DMS 273 (cell line): ENCODE measurements around the gene ARHGAP22.

Experiments
- DNase-seq: peaks from one replicate; lab custom pipeline; 2025; ENCODE audit not compliant: unreplicated experiment; lab: John Stamatoyannopoulos, UW

Gene ARHGAP22

DNA sequence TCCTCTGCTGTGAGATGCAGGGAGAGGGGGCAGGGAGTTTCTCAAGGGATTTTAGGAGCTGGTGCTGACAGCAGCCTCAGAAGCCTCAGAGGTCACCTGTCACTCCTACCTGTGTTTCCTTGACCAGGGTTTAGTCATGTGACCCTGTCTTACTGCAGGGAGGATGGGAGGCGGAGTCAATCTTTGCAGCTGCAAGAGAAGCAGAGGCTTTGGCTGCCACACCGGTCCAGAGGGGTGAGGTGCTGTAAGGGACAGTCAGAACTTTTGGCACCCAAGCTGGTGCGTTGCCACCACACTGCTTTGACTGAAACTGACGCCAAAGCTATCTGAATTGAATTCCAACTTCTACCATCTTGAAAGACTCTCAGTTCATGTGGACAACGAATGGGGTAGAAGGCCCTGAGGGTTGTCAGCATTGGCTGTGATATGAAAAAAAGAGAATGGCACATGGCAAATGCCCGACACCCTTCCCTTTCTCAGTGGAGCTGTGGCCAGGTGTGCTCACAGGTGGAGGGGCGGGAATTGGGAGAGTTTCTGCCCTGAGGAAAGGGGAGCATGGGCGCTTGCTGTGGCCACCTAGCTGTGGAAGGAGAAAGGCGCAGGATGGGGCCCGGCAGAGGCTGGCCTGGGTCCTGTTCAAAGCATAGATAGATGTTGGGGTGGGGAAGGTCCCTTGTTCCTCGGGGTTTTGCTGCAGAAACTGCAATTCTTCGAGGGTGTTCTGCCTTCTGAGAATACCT lies 69.3 kb downstream of the ARHGAP22 start:
- DNase-seq = no peak

DNA sequence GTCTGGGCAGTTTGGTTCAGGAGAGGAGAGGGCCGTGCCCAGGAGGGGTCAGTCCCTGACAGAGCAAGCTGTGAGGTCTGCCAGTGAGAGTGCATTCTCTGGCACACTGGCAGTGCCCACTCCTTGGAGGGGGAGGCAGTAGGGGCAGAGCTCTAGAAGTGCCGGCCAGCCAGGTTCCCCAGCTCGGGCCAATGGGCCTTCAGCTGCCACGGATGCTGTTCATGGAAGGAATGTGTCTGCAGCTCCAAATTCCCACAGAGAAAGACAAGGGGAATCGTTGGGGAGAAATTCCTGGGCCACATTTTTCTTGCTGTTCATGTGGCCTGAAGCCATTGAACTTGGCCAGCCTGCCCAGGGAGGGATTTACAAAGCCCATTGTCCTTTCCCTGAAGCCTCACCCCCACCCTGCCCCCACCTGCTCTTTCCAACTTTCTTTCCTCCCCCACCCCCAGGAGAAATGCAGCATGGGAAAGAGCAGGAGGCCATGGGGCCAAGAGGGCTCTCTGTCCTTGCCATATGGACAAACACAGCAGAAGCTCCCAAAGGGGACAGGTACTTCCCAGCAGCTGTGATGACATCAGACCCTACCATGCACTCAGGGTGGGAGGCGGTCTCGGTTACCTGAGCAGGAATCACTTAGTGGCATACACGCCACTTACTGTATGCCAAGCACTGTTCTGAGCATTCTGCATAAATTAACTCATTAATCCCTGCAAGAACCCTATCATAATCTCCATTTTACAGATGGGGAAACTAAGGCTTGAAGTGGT lies 70.7 kb downstream of the ARHGAP22 start:
- DNase-seq = no peak

DNA sequence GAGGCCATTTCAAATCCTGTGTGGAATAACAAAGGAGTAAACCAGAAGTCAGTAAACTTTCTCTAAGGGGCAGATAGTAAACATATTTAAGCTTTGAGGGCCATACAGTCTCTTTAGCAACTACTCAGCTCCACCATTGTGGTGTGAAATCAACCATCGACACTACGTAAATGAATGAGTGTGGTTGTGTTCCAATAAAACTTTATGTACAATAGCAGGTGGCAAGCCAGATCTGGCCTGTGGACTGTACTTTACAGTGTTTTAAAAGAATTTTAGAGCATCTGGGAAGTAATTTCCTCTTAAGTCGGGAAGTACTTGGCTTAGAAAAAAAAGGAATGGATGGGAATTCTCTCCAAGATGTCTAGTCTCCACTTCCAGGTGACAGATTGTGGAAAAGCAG lies 71.3 kb downstream of the ARHGAP22 start:
- DNase-seq = no peak

GRCh38 chr10:48531486-48531885 lies 73.4 kb downstream of the ARHGAP22 start:
- no peak for DNase-seq

GRCh38 chr10:48529331-48529730 lies 75.5 kb downstream of the ARHGAP22 start:
- DNase-seq = no peak

- no peak for DNase-seq
Observed at GRCh38 chr10:48527756-48528155, 77.1 kb downstream of the ARHGAP22 start.

- no peak for DNase-seq
Observed at GRCh38 chr10:48526846-48527505, 77.9 kb downstream of the ARHGAP22 start.

DNA sequence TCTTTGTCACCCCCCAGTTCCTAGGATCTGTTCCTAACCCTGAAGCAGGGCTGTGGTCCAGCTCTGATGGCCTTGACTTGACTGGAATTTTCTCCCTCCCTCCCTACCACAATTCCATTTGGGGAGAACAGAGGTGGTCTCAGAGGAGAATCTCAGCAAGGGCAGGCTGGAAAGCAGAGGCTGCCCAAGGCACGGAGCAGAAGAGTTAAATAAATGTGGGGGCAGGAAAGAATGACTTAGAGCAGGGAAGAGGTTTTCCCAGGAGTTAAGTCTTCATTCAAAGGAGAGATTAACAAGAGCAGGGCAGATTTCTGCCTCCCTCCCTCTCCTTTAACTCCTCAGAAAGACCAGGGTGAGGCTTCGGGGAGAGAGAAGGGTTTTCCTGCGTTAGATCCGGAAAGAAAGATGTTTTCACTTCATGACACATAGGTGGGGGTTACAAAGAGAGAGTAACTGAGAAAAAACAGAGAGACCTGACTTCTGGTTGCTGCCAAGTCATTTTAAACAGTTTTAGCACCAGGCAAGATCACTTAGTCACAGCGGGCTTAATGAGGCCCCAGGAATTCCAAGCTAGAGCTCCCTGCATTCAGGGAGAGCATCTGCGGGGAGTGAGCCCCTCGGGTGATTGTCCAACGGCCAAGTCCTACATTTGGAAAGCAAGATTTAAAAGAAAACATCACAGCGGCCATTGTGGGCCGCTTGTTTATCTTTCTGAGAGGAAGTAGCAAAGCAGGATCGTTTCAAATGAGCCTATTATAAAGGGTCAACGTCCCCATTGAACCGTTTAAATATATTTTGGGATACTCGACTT lies 78.7 kb downstream of the ARHGAP22 start:
- DNase-seq = no peak

GRCh38 chr10:48525113-48525512 lies 79.8 kb downstream of the ARHGAP22 start:
- DNase-seq = no peak

- DNase-seq = peak; percentile 72
Observed at GRCh38 chr10:48523820-48524758, 80.8 kb downstream of the ARHGAP22 start.

DNA sequence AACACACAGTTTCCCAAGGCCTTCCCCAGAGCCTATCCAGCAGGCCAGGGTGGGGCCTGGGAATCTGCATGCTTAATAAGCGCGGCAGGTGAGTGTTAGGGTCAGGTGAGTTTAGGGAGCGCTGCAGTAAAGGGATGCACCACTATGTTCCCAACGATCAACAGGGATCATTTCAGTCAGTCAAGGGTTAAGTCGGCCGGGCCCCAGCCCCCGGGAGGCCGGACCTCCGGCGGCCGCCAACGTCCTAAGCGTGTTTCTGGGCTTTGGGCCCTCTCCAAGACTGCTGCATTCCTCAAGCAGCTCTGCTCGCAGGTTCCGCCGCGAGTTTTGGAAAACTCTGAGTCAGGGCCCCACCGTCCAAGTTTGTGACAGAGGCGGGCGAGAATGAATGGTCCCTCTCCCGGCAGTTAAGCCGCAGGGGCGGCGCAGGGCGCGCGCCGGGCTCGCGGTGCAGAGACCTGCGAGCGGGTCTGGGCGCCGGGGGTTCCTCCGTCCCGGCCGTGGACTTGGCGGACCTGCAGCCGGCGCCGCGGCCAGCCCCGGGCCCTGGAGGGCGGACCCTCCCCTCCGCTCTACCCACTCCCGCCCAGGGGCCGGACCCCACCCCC lies 81.6 kb downstream of the ARHGAP22 start:
- DNase-seq = peak; percentile 59

DNA sequence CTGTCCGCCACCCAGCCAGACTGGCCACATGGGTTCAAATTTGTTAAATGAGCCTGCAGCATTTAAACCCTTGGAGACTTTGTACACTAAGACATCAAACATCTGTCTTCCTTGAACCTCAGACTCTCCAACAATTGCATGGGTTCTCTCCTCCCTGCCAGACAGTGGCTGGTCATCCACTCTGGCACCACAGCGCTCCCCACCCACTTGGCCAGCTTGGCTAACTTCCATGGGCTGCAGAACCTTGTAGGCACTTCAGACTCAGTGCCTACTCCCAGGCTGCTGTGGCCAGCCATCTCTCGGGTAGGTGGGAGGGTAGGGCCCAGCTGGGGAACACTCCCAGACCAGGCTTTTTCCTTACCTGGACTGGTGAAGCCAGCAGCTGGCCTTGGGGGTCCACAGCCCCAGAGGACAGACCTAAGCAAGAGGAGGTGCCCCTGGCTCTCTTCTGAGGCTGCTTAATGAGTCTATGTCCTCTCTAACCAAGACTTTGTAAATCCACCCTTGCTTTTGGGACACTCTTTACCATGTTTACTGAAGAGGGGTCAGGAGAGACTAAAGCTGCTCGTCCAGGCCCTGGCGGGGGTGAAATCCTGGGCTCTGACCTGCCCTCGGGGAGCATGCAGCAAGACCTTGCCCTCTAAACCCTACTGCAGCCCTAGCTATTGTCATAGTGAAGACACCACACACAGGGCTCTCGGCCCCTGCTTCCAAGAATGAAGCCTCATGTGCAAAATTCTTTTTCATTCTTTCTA lies 82.7 kb downstream of the ARHGAP22 start:
- no peak for DNase-seq

DNA sequence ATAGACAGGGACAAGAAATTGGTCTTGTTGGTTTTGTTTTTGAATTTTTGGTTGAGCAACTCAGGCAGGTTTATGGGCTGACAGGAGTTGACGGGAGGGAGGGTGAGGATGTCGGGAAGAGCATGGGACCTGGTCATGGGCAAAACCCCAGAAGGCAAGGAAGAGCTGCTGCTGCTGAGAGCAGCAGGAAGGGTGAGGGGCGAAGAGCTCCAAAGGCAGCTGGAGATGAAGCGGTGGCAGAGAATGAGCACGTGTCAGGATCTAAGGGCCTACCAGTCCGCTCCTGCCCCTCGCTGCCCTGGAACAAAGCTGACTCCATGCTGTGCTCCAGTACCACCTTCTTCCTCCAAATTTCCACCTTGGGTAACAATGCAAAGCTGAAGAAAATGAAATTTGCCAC lies 84.3 kb downstream of the ARHGAP22 start:
- no peak for DNase-seq

DNA sequence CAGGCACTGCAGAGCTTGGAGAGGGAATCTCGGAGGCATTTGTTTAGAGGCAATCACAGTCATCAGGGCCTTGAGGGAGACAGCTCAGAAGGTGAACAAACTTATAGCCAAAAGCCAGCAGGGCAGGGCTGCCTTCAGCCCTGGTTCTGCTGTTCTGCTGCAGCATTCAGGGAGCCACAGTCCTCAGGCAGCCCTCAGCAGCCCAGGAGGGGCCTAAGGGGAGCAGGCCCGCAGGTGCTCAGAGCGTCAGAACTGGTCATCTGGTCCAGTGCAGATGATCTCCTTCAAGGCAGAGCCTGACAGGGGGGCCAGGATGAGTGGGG lies 84.7 kb downstream of the ARHGAP22 start:
- DNase-seq = no peak

DNA sequence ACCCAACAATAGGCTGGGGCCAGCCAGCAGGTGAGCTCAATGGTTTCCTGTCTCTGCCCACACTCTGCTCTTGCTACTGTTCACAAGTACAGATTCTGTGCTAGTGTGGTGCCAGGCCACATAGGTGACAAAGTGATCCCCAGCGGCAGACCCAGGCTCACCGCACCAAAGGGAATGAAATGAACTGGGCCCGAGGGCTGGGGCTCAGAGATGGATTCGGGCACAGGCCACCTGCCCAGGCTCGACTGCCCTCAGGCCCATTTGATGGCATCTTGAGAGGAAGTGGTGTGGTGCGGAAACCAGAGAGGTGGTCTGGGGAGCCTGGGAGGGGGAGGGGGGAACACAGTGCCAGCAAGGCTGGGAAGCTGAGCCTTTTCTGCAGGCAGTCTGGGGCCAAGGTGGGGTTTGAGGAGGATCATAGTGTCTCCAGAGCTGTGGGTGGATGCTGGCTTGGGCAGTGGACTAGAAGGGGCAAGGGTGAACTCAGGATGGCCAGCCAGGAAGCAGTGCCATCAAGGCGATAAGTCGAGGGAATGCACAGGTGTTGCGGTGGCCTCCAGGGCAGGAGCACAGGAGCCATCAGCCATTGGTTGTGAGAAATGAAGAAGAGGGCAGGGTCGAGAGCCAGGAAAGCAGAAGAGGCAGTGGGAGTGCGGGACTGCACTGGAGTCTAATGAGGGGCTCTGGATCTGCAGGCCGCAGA lies 85.2 kb downstream of the ARHGAP22 start:
- no peak for DNase-seq

- DNase-seq = peak; percentile 21
Observed at GRCh38 chr10:48518986-48519385, 85.9 kb downstream of the ARHGAP22 start.

GRCh38 chr10:48517911-48518811 lies 86.7 kb downstream of the ARHGAP22 start:
- peak; percentile 49 for DNase-seq
